Bronchial epithelial cell (primary cell): ENCODE data around the gene KCNH4. TPM values are rescaled to one million over a fixed set of nuclear protein-coding genes. Genes with fewer than 3 reads are reported as not detected.

Source experiments
- DNase-seq: peaks from one replicate; pipeline ENCODE4 v3.0.0-alpha.2; 2010; ENCODE audit warnings: low read depth
- FAIRE-seq: peaks from 2 replicates; lab custom pipeline; 2011; peaks lifted over from hg19 to GRCh38; lab: Jason Lieb, UNC
- H3K27me3 ChIP-seq: 2 replicates; pipeline ENCODE4 v1.5.1; 2011; ENCODE audit warnings: low read length; ENCODE audit not compliant: control insufficient read depth, insufficient read depth
- H3K36me3 ChIP-seq: 2 replicates; pipeline ENCODE4 v1.5.1; 2011; ENCODE audit warnings: low read length; ENCODE audit not compliant: control insufficient read depth, insufficient read depth
- H3K4me3 ChIP-seq: 2 replicates; pipeline ENCODE4 v1.5.1; 2011; ENCODE audit warnings: mild to moderate bottlenecking, low read depth, low read length, control low read depth
- CTCF ChIP-seq: IDR thresholded peaks from 2 replicates; pipeline ENCODE4 v1.5.1; 2011; ENCODE audit warnings: mild to moderate bottlenecking, moderate library complexity, low read length, control low read depth, inconsistent platforms; ENCODE audit not compliant: insufficient read depth, severe bottlenecking
- total RNA-seq: library from RNA; depleted of rRNA; stranded (reverse); fragments of >200 nt; gene quantifications from 2 replicates; pipeline ENCODE4 v1.2.1, GENCODE V29; 2014

Gene KCNH4
- total RNA-seq, 1 donor from 2014 or later: not detected

GRCh38 chr17:42192189-42193126 lies 11.5 kb upstream of the KCNH4 start:
- FAIRE-seq: no peak
- no peak for DNase-seq
- no peak for TF ChIP-seq CTCF
- Histone ChIP-seq H3K27me3 (no peaks in the 10 kb centered on the region), H3K36me3 (no peaks in the 10 kb centered on the region), H3K4me3 (no peak overlapping the region)

- no peaks in the 10 kb centered on the region for H3K27me3 ChIP-seq
- no peak for FAIRE-seq
- no peaks in the 10 kb centered on the region for H3K36me3 ChIP-seq
- no peak for TF ChIP-seq CTCF
- no peak for DNase-seq
- H3K4me3 ChIP-seq: no peak overlapping the region
These were observed 10.3 kb upstream of the KCNH4 start for GRCh38 chr17:42191275-42191608.

- FAIRE-seq (no peak), DNase-seq (no peak)
- H3K27me3 ChIP-seq: peaks cover 1% of the 10 kb centered on the region
- no peaks in the 10 kb centered on the region for H3K36me3 ChIP-seq
- no peak for TF ChIP-seq CTCF
- no peak overlapping the region for H3K4me3 ChIP-seq
These were observed 9.7 kb upstream of the KCNH4 start for GRCh38 chr17:42190491-42191274.

- H3K4me3 ChIP-seq: no peak overlapping the region
- DNase-seq (no peak), FAIRE-seq (no peak)
- H3K36me3 ChIP-seq: no peaks in the 10 kb centered on the region
- peaks cover 2% of the 10 kb centered on the region for H3K27me3 ChIP-seq
- TF ChIP-seq CTCF: no peak
These were observed 8.7 kb upstream of the KCNH4 start for GRCh38 chr17:42189651-42189965.

- Histone ChIP-seq H3K4me3 (no peak overlapping the region), H3K27me3 (peaks cover 2% of the 10 kb centered on the region), H3K36me3 (no peaks in the 10 kb centered on the region)
- no peak for TF ChIP-seq CTCF
- no peak for FAIRE-seq
- no peak for DNase-seq
These were observed 8.1 kb upstream of the KCNH4 start for GRCh38 chr17:42188749-42189650.
